Heart left ventricle (tissue), 16 donors: ENCODE measurements around the gene DLGAP4. TPM values are rescaled to one million over a fixed set of nuclear protein-coding genes. Genes with fewer than 3 reads are reported as not detected.
A peak's percentile ranks its signal among the peaks of the same experiment; 100 is the strongest.

Experiments used
- ATAC-seq, 4 donors: fragments of 200-7000 bp; cut with Tn5 transposase; one replicate each; pipeline ENCODE4 v1.9.1; 2020 to 2022; ENCODE audit warnings: moderate library complexity in 4 of 4, mild to moderate bottlenecking in 3 of 4, moderate number of reproducible peaks in 1 of 4
- DNase-seq, 5 donors: peaks; one replicate each; pipeline ENCODE4 v3.0.0-alpha.2; 2020
- H3K27ac ChIP-seq, 12 donors: fragments of 200-600 bp; sonication (generic) in 4 of 12; one replicate each; pipeline versions ENCODE4 v1.5.0 to v1.8.0; 2016 to 2022; ENCODE audit warnings: mild to moderate bottlenecking in 2 of 12
- H3K27me3 ChIP-seq, 9 donors: fragments of 200-600 bp; sonication (generic) in 2 of 9; one replicate each; pipeline versions ENCODE4 v1.5.1 to v1.8.0; 2016 to 2022; ENCODE audit warnings: mild to moderate bottlenecking in 3 of 9
- H3K36me3 ChIP-seq, 9 donors: fragments of 200-600 bp; sonication (generic) in 2 of 9; one replicate each; pipeline versions ENCODE4 v1.5.0 to v1.8.0; 2018 to 2022; ENCODE audit warnings: mild to moderate bottlenecking in 2 of 9
- H3K4me1 ChIP-seq, 12 donors: fragments of 200-600 bp; sonication (generic) in 4 of 12; one replicate each; pipeline versions ENCODE4 v1.5.0 to v1.8.0; 2016 to 2022; ENCODE audit warnings: mild to moderate bottlenecking in 3 of 12
- H3K4me3 ChIP-seq, 12 donors: fragments of 200-600 bp; sonication (generic) in 4 of 12; one replicate each; pipeline versions ENCODE4 v1.5.0 to v1.8.0; 2017 to 2022; ENCODE audit warnings: mild to moderate bottlenecking in 9 of 12, moderate library complexity in 4 of 12
- H3K9me3 ChIP-seq, 12 donors: fragments of 200-600 bp; sonication (generic) in 4 of 12; one replicate each; pipeline versions ENCODE4 v1.5.0 to v1.8.0; 2016 to 2022; ENCODE audit warnings: mild to moderate bottlenecking in 1 of 12
- POLR2A ChIP-seq, 2 donors: fragments of 450-650 bp; IDR thresholded peaks; one replicate each; pipeline ENCODE4 v1.6.1; 2017; ENCODE audit warnings: antibody characterized with exemption in 2 of 2, mild to moderate bottlenecking in 2 of 2, moderate library complexity in 2 of 2
- WGBS, 4 donors: extraction: QIAGEN DNeasy Blood & Tissue Kit in 2 of 4; methylation state at CpG; one replicate each; pipeline versions ENCODE4 v1.1.5 to v1.1.7; 2013 to 2018; 5-methylcytosine and 5-hydroxymethylcytosine counted together
- intact Hi-C, 10 donors: fragments of 100-400 bp; cut with DNase I; formaldehyde crosslinking; loops; one replicate each; pipeline versions ENCODE4 v1.11.1 to v1.14.2; 2022
- polyA plus RNA-seq, 2 donors: library from polyadenylated mRNA; stranded (reverse); fragments of 200-250 nt; gene quantifications; one replicate each; pipeline ENCODE4 v1.2.3, GENCODE V29; 2013
- total RNA-seq, 9 donors: library from RNA; depleted of rRNA in 2 of 9; stranded (reverse); fragments of >200 nt in 2 of 9; fragmentation: NEBNext Ultra II Directional in 3 of 9; extraction: Animal tissue kit (Norgen Biotek cat#: 25700) in 3 of 9; gene quantifications; one replicate each; pipeline versions ENCODE4 v1.1.0 to v1.2.4, GENCODE V29; 2016 to 2023
- TF ChIP-seq, protein P1 (sequence below), 12 donors: fragments of 200-600 bp; sonication (generic) in 4 of 12; IDR thresholded peaks; one replicate each; pipeline versions ENCODE4 v1.5.0 to v1.8.0; 2018 to 2022; ENCODE audit warnings: antibody characterized with exemption in 12 of 12, mild to moderate bottlenecking in 5 of 12
- donor health status: ischemic (EF 13 %, LVEDD 7.1; RV severe dilation, severe dysfunction).
- donor health status: healthy with polysubstance abuse.
- donor health status: DM: no; HTN: yes; CAD: no.
- donor health status: DM: no; HTN: no; CAD: no.
- donor health status: ischemic (EF 25% LVEDD 6.9; RV normal size, moderate dysfunction).
- donor health status: ischemic (EF 25% LVEDD 5.7; RV mildly dilated, moderate dysfunction).
- donor health status: healthy.
- donor health status: DM: yes; HTN: yes; CAD: no.
- donor health status: ischemic (EF 35%, LVEDD 5.7; RV mildly dilated, moderate dysfunction).
- donor health status: nonischemic (EF 11% LVEDD 7.7; RV severe dilation, severe dysfunction).
- donor health status: DM: yes; HTN: yes; CAD: no.
- donor health status: PGD.
- donor health status: ischemic (EF 29% LVEDD 5.4; RV normal size, mild dysfunction).
- donor health status: nonischemic (EF 23%, LVEDD 6.1; RV moderate dilation, normal function).

DLGAP4 gene
- total and polyA plus RNA-seq, 11 donors = 25.6 to 76.7 (median 55.1) TPM

DNA sequence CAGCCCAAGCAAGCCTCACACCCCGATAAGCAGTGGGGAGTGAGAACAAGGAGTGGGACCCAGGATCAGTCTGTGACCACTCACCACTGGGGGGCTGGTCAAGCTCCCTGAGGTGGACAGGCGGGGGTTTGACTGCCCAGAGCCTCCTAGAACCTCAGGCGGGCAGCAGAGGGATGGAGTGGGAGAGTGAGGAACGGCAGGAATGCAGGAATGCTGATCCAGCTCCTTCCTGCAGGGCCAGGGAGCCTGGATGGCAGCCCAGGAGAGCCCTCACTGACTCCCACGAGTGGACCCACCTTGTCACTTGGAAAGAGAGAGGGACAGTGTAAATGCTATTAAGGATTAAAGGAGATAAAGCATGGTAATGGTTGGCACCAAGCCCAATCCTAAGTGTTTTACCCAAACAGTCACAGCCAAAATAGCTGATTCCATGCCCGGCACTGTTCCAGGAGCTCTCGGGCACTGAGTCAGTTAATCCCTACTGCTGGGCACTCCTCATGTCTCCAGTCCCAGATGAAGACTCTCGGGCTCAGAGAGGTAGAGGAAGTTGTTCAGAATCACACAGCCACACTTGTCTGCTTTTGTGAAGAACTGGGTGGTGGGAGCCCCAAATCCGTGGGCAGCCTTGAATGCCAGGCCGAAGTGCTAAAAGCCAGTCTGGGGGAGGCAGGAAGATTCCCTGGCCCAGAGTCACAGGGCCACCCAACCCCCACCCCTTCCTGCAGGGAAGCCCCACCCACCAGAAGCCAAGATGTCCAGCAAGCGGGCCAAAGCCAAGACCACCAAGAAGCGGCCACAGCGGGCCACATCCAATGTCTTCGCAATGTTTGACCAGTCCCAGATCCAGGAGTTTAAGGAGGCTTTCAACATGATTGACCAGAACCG is 238.2 kb downstream of the DLGAP4 start:
- TF ChIP-seq POLR2A (IDR thresholded peaks at IDR 0.05) = no peak
- TF ChIP-seq, protein P1, sequence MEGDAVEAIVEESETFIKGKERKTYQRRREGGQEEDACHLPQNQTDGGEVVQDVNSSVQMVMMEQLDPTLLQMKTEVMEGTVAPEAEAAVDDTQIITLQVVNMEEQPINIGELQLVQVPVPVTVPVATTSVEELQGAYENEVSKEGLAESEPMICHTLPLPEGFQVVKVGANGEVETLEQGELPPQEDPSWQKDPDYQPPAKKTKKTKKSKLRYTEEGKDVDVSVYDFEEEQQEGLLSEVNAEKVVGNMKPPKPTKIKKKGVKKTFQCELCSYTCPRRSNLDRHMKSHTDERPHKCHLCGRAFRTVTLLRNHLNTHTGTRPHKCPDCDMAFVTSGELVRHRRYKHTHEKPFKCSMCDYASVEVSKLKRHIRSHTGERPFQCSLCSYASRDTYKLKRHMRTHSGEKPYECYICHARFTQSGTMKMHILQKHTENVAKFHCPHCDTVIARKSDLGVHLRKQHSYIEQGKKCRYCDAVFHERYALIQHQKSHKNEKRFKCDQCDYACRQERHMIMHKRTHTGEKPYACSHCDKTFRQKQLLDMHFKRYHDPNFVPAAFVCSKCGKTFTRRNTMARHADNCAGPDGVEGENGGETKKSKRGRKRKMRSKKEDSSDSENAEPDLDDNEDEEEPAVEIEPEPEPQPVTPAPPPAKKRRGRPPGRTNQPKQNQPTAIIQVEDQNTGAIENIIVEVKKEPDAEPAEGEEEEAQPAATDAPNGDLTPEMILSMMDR (IDR thresholded peaks at IDR 0.05) = no peak
- peak in 4 of 5 donors; percentile 75 to 82 (median 78) for DNase-seq
- H3K27me3 ChIP-seq = no peaks in the 10 kb centered on the region
- intact Hi-C loops = loop anchor here in 8 of 10 donors (5.0 to 10.0 kb wide), 4 partner anchors 47 to 320 kb away; a partner anchor contains a TSS
- WGBS, 4 donors = 54 to 58% (median 55%) methylated on average over 11 to 15 of the region's 15 CpGs
- peak; percentile 10 to 20 (median 16) for ATAC-seq
- H3K9me3 ChIP-seq = no peaks in the 10 kb centered on the region
- peak overlapping the region in 10 of 12 donors; percentile 71 to 100 (median 94) for H3K4me3 ChIP-seq
- peaks cover 0 to 52% (median 46%) of the 10 kb centered on the region in 9 donors for H3K36me3 ChIP-seq
- peaks cover 5 to 81% (median 48%) of the 10 kb centered on the region in 12 donors for H3K4me1 ChIP-seq
- peak overlapping the region in 11 of 12 donors; percentile 88 to 100 (median 99) for H3K27ac ChIP-seq

DNA sequence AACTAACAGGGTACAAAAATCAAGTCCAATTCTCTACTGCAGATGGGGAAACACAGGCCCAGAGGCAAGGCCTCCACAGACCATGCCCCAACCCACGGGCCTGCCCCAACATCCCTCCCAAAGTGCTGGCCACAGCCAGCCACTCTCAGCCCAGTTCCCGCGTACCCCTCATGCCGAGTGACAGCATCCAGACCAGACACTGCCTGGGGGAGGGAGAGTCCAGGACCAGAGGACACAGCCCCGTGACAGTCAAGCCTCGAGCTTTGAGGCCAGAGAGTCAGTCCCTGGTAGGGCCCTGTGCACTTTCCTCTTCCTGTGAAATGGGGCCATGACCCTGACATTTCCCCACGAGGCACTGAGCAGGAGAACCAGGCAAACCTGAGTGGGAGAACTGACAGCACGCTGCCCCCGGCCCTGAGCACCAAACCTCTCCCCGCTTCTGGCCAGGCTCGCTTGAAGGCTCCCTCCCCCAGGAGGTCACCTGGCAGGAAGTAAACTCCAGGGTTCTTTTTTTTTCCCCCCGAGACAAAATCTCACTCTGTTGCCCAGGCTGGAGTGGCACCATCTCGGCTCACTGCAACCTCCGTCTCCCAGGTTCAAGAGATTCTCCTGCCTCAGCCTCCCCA is 240.1 kb downstream of the DLGAP4 start:
- WGBS, 4 donors = 52 to 57% (median 55%) methylated on average over 9 to 14 of the region's 14 CpGs
- Histone ChIP-seq H3K27ac (peak overlapping the region in 4 of 12 donors; percentile 0 to 99 (median 12)), H3K9me3 (no peaks in the 10 kb centered on the region), H3K4me3 (peak overlapping the region in 1 of 12 donors; percentile 15), H3K36me3 (peaks cover 0 to 56% (median 48%) of the 10 kb centered on the region in 9 donors), H3K4me1 (peaks cover 5 to 83% (median 41%) of the 10 kb centered on the region in 12 donors), H3K27me3 (no peaks in the 10 kb centered on the region)
- ATAC-seq (no peak), DNase-seq (no peak)
- intact Hi-C loops = loop anchor here in 1 of 10 donors (10.0 kb wide), 1 partner anchor 319 kb away; a partner anchor contains a TSS
- TF ChIP-seq POLR2A (IDR thresholded peaks at IDR 0.05) = no peak
- TF ChIP-seq, protein P1 (IDR thresholded peaks at IDR 0.05) = no peak

DNA sequence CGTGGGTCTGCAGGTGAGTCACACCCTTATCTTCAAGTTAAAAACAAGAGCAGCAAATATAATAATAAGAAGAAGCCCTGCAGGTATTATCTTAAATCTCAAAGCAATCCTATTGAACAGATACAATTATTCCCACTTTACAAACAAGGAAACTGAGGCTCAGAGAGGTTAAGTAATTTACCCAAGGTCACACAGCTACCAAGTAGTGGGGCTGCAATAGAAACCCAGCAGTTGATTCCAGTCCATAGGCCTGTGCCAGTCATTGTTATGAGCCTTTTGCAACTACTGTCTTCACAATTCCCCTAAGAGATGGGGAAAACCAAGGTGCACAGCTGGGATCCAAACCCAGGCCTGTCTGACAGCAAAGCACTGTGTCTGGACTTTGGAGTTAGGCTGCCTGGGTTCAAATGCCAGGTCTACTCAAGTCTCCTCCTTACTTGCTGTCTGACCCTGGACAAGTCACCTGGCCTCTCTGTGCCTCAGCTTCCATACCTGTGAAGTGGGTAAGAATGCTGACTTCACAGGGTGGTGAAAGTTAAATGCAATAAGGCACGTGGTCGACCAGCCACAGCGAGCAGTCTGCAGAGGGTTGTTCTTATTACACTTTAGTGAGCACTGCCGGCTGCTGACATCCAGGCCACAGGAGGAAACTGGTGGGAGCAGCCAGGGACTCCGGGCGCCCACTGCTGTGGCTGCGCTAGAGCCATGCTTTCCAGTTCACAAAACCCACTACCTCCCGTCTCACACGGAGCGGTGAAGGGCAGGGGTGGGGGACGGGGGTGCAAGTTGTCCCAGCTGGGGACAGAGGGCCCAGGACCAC is 241.3 kb downstream of the DLGAP4 start:
- Histone ChIP-seq H3K9me3 (no peaks in the 10 kb centered on the region), H3K27ac (peak overlapping the region in 2 of 12 donors; percentile 12 to 99), H3K4me3 (no peak overlapping the region), H3K36me3 (peaks cover 0 to 56% (median 48%) of the 10 kb centered on the region in 9 donors), H3K4me1 (peaks cover 5 to 80% (median 33%) of the 10 kb centered on the region in 12 donors), H3K27me3 (no peaks in the 10 kb centered on the region)
- no peak for TF ChIP-seq POLR2A (IDR thresholded peaks at IDR 0.05)
- TF ChIP-seq, protein P1 (IDR thresholded peaks at IDR 0.05) = no peak
- 57 to 73% (median 65%) methylated on average over 11 to 12 of the region's 12 CpGs for WGBS, 4 donors
- intact Hi-C loops = loop anchor here in 1 of 10 donors (10.0 kb wide), 1 partner anchor 317 kb away; a partner anchor contains a TSS
- ATAC-seq = no peak
- DNase-seq = no peak
